Skeletal muscle tissue (tissue), 4 donors: Measurements from ENCODE around the gene PPP6R2. TPM values are rescaled to one million over a fixed set of nuclear protein-coding genes. Genes with fewer than 3 reads are reported as not detected.
A peak's percentile ranks its signal among the peaks of the same experiment; 100 is the strongest.
"Not testable (repeated sequence)": the region's sequence is repeated elsewhere in the genome, so short reads cannot be mapped to it uniquely, and the experiment has no call there.

ENCODE experiments used
- H3K27ac ChIP-seq: one replicate; pipeline ENCODE4 v1.7.0; 2013; ENCODE audit warnings: mild to moderate bottlenecking, low read depth, low read length, inconsistent platforms
- H3K27me3 ChIP-seq, 3 donors: one replicate each; pipeline ENCODE4 v1.7.0; 2013; ENCODE audit warnings: low read length in 3 of 3; ENCODE audit not compliant: control insufficient read depth in 3 of 3, insufficient read depth in 3 of 3
- H3K36me3 ChIP-seq, 3 donors: one replicate each; pipeline ENCODE4 v1.7.0; 2013; ENCODE audit warnings: low read length in 3 of 3; ENCODE audit not compliant: control insufficient read depth in 3 of 3, insufficient read depth in 3 of 3
- H3K4me1 ChIP-seq, 3 donors: one replicate each; pipeline ENCODE4 v1.7.0; 2013; ENCODE audit warnings: low read length in 3 of 3, mild to moderate bottlenecking in 3 of 3; ENCODE audit not compliant: control insufficient read depth in 3 of 3, insufficient read depth in 3 of 3
- H3K4me3 ChIP-seq, 3 donors: one replicate each; pipeline ENCODE4 v1.7.0; 2013; ENCODE audit warnings: low read length in 3 of 3
- H3K9ac ChIP-seq, 3 donors: one replicate each; pipeline ENCODE4 v1.7.0; 2013; ENCODE audit warnings: low read length in 3 of 3, mild to moderate bottlenecking in 3 of 3, moderate library complexity in 2 of 3, low read depth in 1 of 3
- H3K9me3 ChIP-seq, 3 donors: one replicate each; pipeline ENCODE4 v1.7.0; 2013; ENCODE audit warnings: low read length in 3 of 3; ENCODE audit not compliant: control insufficient read depth in 3 of 3
- total RNA-seq: library from RNA; depleted of rRNA; stranded (reverse); fragments of >200 nt; gene quantifications from one replicate; pipeline ENCODE4 v1.2.3, GENCODE V29; 2014
- donor health status: Osteomylitis.

The PPP6R2 gene
- total RNA-seq, 1 donor from 2014 or later: 28.2 TPM

GRCh38 chr22:50398831-50399648, 55.9 kb downstream of the PPP6R2 start:
- Histone ChIP-seq H3K4me1 (peaks cover 9 to 25% (median 20%) of the 10 kb centered on the region in 3 donors), H3K27ac (peak overlapping the region; percentile 72), H3K36me3 (peaks cover 15 to 17% (median 15%) of the 10 kb centered on the region in 3 donors), H3K4me3 (peak overlapping the region in 1 of 3 donors; percentile 11), H3K9ac (peak overlapping the region; percentile 8 to 54 (median 38)), H3K9me3 (no peaks in the 10 kb centered on the region), H3K27me3 (no peaks in the 10 kb centered on the region)

DNA sequence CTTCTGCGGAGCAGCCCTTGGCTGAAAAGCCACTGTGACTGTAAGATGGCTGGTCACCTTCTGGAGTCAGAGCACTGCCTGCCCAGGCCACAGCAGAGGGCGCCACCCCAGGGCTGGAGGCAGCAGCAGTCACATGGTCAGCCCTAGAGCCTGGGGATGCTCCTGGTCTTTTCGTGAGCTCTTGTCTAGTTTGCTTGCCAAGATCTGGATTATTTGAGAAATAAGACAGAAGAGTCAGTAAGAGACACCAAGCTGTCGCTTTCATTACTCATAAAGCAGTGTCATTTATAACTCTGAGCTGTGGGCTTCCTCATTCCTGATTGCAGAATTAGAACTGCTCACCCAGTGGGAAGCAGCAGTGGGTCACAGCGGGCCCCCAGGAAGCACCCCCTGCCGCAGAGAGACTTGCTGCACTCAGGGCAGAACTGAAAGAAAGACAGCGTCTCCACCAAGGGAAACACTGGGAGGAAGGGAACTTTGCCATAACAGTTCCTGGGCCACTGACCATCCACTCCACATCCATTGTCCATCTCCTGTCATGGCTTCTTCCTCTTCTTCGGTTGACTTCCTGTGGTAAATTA, 56.7 kb downstream of the PPP6R2 start:
- H3K27ac ChIP-seq: peak overlapping the region; percentile 72
- H3K9me3 ChIP-seq: no peaks in the 10 kb centered on the region
- peak overlapping the region; percentile 8 to 54 (median 38) for H3K9ac ChIP-seq
- H3K4me1 ChIP-seq: peaks cover 9 to 25% (median 20%) of the 10 kb centered on the region in 3 donors
- H3K4me3 ChIP-seq: peak overlapping the region in 1 of 3 donors; percentile 11
- H3K36me3 ChIP-seq: peaks cover 13 to 15% (median 14%) of the 10 kb centered on the region in 3 donors
- no peaks in the 10 kb centered on the region for H3K27me3 ChIP-seq

DNA sequence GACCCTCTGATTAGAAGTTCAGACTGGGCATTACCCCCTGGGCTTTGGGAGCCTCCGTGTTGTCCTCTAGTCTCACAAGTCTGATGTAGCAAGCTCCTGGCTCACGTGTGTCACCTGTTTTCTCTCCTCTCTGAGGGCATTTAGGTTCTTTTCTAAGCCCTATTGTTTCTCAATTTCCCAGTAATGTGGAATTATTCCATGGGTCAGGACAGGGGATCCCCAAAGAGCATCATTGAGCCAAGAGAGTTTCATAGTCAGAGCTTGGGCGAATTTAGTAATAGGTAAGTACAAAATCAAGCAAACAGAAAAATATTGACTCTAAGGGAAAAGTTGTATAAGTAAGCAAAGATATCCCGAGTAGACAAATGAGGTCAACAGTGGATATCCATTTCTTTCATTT, 57.3 kb downstream of the PPP6R2 start:
- Histone ChIP-seq H3K4me3 (no peak overlapping the region), H3K9ac (no peak overlapping the region), H3K36me3 (peaks cover 8 to 9% (median 8%) of the 10 kb centered on the region in 3 donors), H3K9me3 (no peaks in the 10 kb centered on the region), H3K4me1 (peaks cover 9 to 25% (median 20%) of the 10 kb centered on the region in 3 donors), H3K27ac (no peak overlapping the region), H3K27me3 (no peaks in the 10 kb centered on the region)

- no peak overlapping the region for H3K4me3 ChIP-seq
- peaks cover 7 to 8% (median 7%) of the 10 kb centered on the region in 3 donors for H3K36me3 ChIP-seq
- no peak overlapping the region for H3K27ac ChIP-seq
- H3K27me3 ChIP-seq: no peaks in the 10 kb centered on the region
- H3K9ac ChIP-seq: no peak overlapping the region
- peaks cover 9 to 25% (median 20%) of the 10 kb centered on the region in 3 donors for H3K4me1 ChIP-seq
- H3K9me3 ChIP-seq: no peaks in the 10 kb centered on the region
Measured at GRCh38 chr22:50400931-50401330, 57.8 kb downstream of the PPP6R2 start.

DNA sequence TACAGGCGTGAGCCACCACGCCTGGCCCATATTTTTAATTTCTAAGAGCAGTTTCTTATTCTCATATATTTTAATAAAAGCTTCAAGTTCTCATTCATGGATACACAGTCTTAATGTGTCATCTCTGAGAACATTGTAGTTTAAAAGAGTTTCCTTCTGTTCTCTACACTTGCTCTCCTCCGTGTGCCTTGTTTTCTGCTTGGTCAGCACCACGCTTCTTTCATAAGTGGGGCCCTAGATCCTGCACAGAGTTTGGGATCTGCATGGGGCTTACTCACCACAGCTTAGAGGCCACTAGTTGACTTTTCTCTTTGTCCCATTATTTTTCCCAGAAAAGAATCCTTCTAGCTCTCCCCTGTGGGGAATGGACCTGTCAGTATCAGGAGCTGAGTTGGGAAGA, 58.8 kb downstream of the PPP6R2 start:
- peaks cover 3 to 7% (median 6%) of the 10 kb centered on the region in 3 donors for H3K36me3 ChIP-seq
- H3K4me1 ChIP-seq: peaks cover 9 to 22% (median 17%) of the 10 kb centered on the region in 3 donors
- H3K9ac ChIP-seq: no peak overlapping the region
- no peak overlapping the region for H3K4me3 ChIP-seq
- H3K9me3 ChIP-seq: no peaks in the 10 kb centered on the region
- H3K27me3 ChIP-seq: no peaks in the 10 kb centered on the region
- no peak overlapping the region for H3K27ac ChIP-seq

DNA sequence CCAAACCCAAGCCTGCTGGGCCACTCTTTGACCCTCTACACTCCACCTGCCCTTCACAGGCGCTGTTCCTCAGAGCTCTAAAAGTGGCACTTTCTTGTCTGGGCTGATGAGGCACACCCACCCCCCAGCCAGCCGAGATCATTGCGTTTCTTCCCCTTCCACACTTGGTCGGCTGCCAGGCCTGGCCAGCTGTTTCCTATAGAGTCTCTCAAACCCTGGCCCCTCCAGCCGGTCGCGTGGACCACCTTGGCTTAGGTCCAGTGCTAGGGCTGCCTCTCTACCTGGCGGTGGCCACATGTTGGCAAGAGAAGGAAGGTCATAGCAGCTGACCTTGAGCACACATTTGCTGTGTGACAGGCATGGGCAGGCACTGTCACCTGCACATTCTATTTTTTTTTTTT, 60.6 kb downstream of the PPP6R2 start:
- Histone ChIP-seq H3K9me3 (no peaks in the 10 kb centered on the region), H3K36me3 (peaks cover 9 to 18% (median 13%) of the 10 kb centered on the region in 3 donors), H3K4me1 (peaks cover 9 to 21% (median 17%) of the 10 kb centered on the region in 3 donors), H3K27ac (no peak overlapping the region), H3K27me3 (no peaks in the 10 kb centered on the region), H3K9ac (no peak overlapping the region), H3K4me3 (no peak overlapping the region)

DNA sequence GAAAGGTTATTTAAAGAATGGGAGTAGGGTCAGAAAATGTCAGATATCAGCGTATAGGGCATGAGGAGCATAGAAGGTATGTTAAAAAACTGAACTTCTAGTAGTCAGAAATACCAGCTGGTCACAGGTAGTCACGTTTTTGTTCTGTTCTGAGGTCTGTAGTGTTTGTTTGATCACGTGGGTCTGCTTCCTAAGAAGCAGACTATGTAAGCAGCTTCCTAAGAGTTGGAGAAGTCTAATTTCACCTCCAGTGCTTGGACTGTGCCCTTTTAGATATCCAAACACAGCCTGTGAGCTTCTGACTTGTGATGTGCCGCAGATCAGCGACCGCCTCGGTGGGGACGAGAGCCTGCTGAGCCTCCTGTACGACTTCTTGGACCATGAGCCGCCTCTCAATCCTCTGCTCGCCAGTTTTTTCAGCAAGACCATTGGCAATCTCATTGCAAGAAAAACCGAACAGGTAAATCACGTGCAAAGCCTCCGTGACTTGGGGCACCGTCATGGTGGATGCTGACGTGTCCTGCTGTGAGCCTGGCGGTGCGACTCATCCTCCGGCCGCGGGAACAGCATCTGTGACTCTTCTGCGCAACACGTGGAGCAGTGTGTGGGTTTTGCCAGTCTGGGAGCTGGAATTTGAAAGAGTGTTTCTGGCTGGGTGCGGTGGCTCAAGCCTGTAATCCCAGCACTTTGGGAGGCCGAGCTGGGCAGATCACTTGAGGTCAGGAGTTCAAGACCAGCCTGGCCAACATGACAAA, 63.5 kb downstream of the PPP6R2 start:
- Histone ChIP-seq H3K27ac (no peak overlapping the region), H3K9me3 (no peaks in the 10 kb centered on the region), H3K4me1 (peaks cover 0 to 7% (median 6%) of the 10 kb centered on the region in 3 donors), H3K9ac (no peak overlapping the region), H3K36me3 (peaks cover 6 to 18% (median 15%) of the 10 kb centered on the region in 3 donors), H3K27me3 (no peaks in the 10 kb centered on the region), H3K4me3 (no peak overlapping the region)

DNA sequence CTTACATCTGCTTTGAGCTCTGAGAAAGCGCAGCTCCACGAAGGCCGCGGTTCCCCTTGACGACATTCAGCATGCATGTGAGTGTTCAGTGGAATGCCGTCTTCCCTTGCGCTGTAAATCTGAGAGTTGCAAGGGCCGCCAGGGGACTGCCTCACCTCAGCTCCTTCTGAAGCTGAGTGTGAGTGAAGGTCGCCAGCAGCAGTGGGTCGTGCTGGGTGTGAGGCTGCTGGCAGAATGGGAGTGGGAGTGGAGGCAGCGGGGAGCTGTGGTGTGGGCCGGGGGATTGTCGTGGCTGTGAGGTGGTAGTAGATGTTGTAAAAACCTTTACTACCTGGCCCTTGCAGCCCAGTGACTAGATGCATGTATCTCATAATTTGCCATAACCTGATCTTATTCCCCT, 65.2 kb downstream of the PPP6R2 start:
- no peaks in the 10 kb centered on the region for H3K9me3 ChIP-seq
- no peak overlapping the region for H3K4me3 ChIP-seq
- H3K4me1 ChIP-seq: peaks cover 0 to 5% (median 4%) of the 10 kb centered on the region in 3 donors
- H3K9ac ChIP-seq: no peak overlapping the region
- H3K36me3 ChIP-seq: peaks cover 6 to 18% (median 15%) of the 10 kb centered on the region in 3 donors
- H3K27me3 ChIP-seq: no peaks in the 10 kb centered on the region
- H3K27ac ChIP-seq: no peak overlapping the region

GRCh38 chr22:50408954-50409353, 65.8 kb downstream of the PPP6R2 start:
- not testable (repeated sequence) for H3K27me3 ChIP-seq, H3K4me1 ChIP-seq, H3K9me3 ChIP-seq, H3K27ac ChIP-seq, H3K9ac ChIP-seq, H3K4me3 ChIP-seq
- H3K36me3 ChIP-seq: peaks cover 10 to 23% (median 20%) of the 10 kb centered on the region in 3 donors
